Ishikawa (cell line): Measurements from ENCODE around the gene ASPRV1.

ENCODE experiments used
- CEBPB ChIP-seq: IDR thresholded peaks from 2 replicates; pipeline ENCODE4 v1.6.1; 2012
- EP300 ChIP-seq: IDR thresholded peaks from 2 replicates; pipeline ENCODE4 v1.6.1; 2012; ENCODE audit warnings: borderline replicate concordance
- REST ChIP-seq: IDR thresholded peaks from 2 replicates; pipeline ENCODE4 v1.6.1; 2012; ENCODE audit warnings: low read depth, mild to moderate bottlenecking
- YY1 ChIP-seq: IDR thresholded peaks from 2 replicates; pipeline ENCODE4 v1.6.1; 2012; ENCODE audit warnings: low read depth
- TF ChIP-seq, protein P1 (sequence below): IDR thresholded peaks from 2 replicates; pipeline ENCODE4 v1.6.1; 2012

- TF ChIP-seq CEBPB = no peak
- TF ChIP-seq, protein P1, sequence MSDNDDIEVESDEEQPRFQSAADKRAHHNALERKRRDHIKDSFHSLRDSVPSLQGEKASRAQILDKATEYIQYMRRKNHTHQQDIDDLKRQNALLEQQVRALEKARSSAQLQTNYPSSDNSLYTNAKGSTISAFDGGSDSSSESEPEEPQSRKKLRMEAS = no peak
- no peak for TF ChIP-seq REST
- TF ChIP-seq EP300 = no peak
- TF ChIP-seq YY1 = no peak
Observed at GRCh38 chr2:69985216-69985615, 23.8 kb upstream of the ASPRV1 start.
